Neutrophil (primary cell): ENCODE measurements around the gene C1orf185.

ENCODE experiments used
- H3K27ac ChIP-seq: fragments of 200-600 bp; sonication (generic); 2 replicates; pipeline ENCODE4 v1.5.1; 2016; ENCODE audit warnings: mild to moderate bottlenecking, moderate library complexity
- H3K27me3 ChIP-seq: fragments of 200-600 bp; sonication (generic); 2 replicates; pipeline ENCODE4 v1.6.0; 2016; ENCODE audit warnings: mild to moderate bottlenecking
- H3K36me3 ChIP-seq: fragments of 200-600 bp; sonication (generic); 2 replicates; pipeline ENCODE4 v1.5.1; 2017
- H3K4me1 ChIP-seq, 2 experiments: fragments of 200-600 bp in 1 of 2; sonication (generic) in 1 of 2; 1 replicate in 1 of 2; 2 replicates in 1 of 2; pipeline versions ENCODE4 v1.5.1 to v1.6.1; 2013 to 2016; ENCODE audit warnings: low read depth in 1 of 2, low read length in 1 of 2, mild to moderate bottlenecking in 1 of 2, moderate library complexity in 1 of 2; ENCODE audit not compliant: control insufficient read depth in 1 of 2, insufficient read depth in 1 of 2
- H3K4me3 ChIP-seq, 2 experiments: fragments of 200-600 bp in 1 of 2; sonication (generic) in 1 of 2; 1 replicate in 1 of 2; 2 replicates in 1 of 2; pipeline ENCODE4 v1.5.1; 2013 to 2016; ENCODE audit warnings: low read depth in 1 of 2, low read length in 1 of 2, mild to moderate bottlenecking in 1 of 2, moderate library complexity in 1 of 2
- H3K9me3 ChIP-seq: fragments of 200-600 bp; sonication (generic); 2 replicates; pipeline ENCODE4 v1.5.1; 2016
- TF ChIP-seq, protein P1 (sequence below): fragments of 200-600 bp; sonication (generic); IDR thresholded peaks from 2 replicates; pipeline ENCODE4 v1.5.1; 2016; ENCODE audit warnings: antibody characterized with exemption

The C1orf185 gene

GRCh38 chr1:51101976-51102375, at the start of gene C1orf185:
Gene C1orf185, plus strand, starts transcription at chr1:51102228. Its CDS starts 6 bp downstream, at chr1:51102234.
- Histone ChIP-seq H3K27ac (no peak within 1 kb of the TSS), H3K4me3 (no peak within 1 kb of the TSS), H3K9me3 (no peaks in the 10 kb centered on the region), H3K27me3 (peaks cover 14% of the 10 kb centered on the region), H3K4me1 (no peaks in the 10 kb centered on the region), H3K36me3 (no peaks in the 10 kb centered on the region)
- TF ChIP-seq, protein P1, sequence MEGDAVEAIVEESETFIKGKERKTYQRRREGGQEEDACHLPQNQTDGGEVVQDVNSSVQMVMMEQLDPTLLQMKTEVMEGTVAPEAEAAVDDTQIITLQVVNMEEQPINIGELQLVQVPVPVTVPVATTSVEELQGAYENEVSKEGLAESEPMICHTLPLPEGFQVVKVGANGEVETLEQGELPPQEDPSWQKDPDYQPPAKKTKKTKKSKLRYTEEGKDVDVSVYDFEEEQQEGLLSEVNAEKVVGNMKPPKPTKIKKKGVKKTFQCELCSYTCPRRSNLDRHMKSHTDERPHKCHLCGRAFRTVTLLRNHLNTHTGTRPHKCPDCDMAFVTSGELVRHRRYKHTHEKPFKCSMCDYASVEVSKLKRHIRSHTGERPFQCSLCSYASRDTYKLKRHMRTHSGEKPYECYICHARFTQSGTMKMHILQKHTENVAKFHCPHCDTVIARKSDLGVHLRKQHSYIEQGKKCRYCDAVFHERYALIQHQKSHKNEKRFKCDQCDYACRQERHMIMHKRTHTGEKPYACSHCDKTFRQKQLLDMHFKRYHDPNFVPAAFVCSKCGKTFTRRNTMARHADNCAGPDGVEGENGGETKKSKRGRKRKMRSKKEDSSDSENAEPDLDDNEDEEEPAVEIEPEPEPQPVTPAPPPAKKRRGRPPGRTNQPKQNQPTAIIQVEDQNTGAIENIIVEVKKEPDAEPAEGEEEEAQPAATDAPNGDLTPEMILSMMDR: no peak

- H3K27ac ChIP-seq: no peak overlapping the region
- H3K4me3 ChIP-seq: no peak overlapping the region
Measured at GRCh38 chr1:51058858-51059257, 43.2 kb upstream of the C1orf185 start.

DNA sequence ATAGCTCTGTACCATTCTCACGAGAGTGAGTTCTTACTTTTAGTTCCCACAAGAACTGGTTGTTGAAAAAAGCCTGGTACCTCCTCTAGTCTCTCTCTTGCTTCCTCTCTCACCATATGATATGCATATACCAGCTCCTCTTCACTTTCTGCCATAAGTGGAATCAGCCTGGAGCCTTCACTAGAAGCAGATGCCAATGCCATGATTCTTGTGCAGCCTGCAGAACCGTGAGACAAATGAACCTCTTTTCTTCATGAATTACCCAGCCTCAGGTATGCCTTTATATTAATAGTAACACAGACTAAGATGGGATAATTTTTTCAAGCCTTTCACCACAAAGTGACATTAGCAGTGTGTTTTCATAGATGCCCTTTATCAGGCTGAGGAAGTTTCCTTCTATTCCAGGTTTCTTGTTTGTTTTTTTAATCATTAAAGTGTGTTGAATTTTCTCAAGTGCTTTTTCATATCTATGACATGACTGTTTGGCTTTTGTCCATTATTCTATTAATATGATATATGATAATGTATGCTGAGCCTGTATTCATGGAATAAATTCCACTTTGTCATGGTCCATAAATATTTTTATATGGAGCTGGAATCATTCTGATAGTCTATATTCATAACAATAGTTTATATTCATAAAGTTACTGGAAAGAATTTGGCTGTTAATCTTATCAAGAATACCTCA, 40.7 kb upstream of the C1orf185 start:
- no peak overlapping the region for H3K27ac ChIP-seq
- TF ChIP-seq, protein P1: no peak
- H3K4me1 ChIP-seq: no peaks in the 10 kb centered on the region
- H3K4me3 ChIP-seq: no peak overlapping the region
- no peaks in the 10 kb centered on the region for H3K27me3 ChIP-seq
- no peaks in the 10 kb centered on the region for H3K36me3 ChIP-seq
- H3K9me3 ChIP-seq: no peaks in the 10 kb centered on the region

More at GRCh38 chr1:51058858-51059257, 43.2 kb upstream of the C1orf185 start:
- Histone ChIP-seq H3K27me3 (no peaks in the 10 kb centered on the region), H3K9me3 (no peaks in the 10 kb centered on the region), H3K4me1 (no peaks in the 10 kb centered on the region), H3K36me3 (no peaks in the 10 kb centered on the region)
- TF ChIP-seq, protein P1: no peak

- no peak overlapping the region for H3K27ac ChIP-seq
- TF ChIP-seq, protein P1: no peak
- H3K27me3 ChIP-seq: no peaks in the 10 kb centered on the region
- H3K9me3 ChIP-seq: no peaks in the 10 kb centered on the region
- H3K4me1 ChIP-seq: no peaks in the 10 kb centered on the region
- no peaks in the 10 kb centered on the region for H3K36me3 ChIP-seq
- H3K4me3 ChIP-seq: no peak overlapping the region
Measured at GRCh38 chr1:51063121-51063520, 38.9 kb upstream of the C1orf185 start.

GRCh38 chr1:51070011-51070410, 32.0 kb upstream of the C1orf185 start:
- no peak overlapping the region for H3K4me3 ChIP-seq
- TF ChIP-seq, protein P1: no peak
- no peaks in the 10 kb centered on the region for H3K36me3 ChIP-seq
- no peaks in the 10 kb centered on the region for H3K9me3 ChIP-seq
- H3K4me1 ChIP-seq: no peaks in the 10 kb centered on the region
- no peak overlapping the region for H3K27ac ChIP-seq
- H3K27me3 ChIP-seq: peaks cover 48% of the 10 kb centered on the region
